GM12874 (cell line): ENCODE data around the gene COL13A1.

Source experiments
- CTCF ChIP-seq: IDR thresholded peaks from 2 replicates; pipeline ENCODE4 v1.5.1; 2011; ENCODE audit warnings: low read depth, mild to moderate bottlenecking, control low read depth, low read length, moderate library complexity; ENCODE audit not compliant: insufficient read depth

COL13A1 gene

GRCh38 chr10:69839696-69840345 is 38.1 kb downstream of the COL13A1 start:
- TF ChIP-seq CTCF, result no peak

DNA sequence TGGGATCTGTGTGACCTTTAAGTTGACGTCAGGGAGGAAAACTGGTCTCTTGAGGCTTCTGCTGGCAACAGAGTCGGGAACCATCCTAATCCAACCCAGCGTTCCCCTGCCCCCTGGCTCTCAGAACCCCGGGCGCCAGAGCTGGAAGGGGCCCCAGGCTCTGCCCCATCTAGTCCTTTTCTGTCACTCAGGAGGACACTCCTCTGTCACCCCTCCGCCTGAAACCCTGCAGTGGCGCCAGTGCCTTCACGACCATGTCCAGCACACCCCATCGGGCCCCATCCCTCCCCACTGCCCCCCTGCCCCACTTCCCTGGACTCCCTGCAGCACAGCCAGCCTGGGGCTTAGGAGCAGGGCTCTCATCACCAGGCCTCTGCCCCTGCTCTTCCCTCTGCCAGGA is 39.1 kb downstream of the COL13A1 start:
- TF ChIP-seq CTCF, result no peak

GRCh38 chr10:69842020-69842419 is 40.3 kb downstream of the COL13A1 start:
- TF ChIP-seq CTCF, result no peak

DNA sequence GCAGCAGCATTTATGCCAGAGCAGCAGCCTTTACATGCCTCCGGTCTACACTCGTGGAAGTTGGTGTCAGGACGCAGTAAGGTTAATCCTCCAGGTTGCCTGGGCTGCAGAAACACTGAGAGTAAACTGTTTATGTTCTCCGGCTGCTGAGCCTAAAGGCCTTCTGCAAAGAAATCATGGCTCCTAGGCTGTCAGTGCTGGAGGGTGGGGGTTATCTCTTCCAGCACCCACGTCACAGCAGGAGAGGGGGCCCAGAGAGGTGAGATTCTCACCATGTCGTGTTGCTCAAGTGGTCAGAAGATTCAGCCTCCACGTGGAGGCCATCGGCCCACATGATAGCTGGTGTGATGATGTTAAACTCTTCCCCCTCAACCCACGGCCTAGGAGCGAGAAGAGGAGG is 41.2 kb downstream of the COL13A1 start:
- TF ChIP-seq CTCF, result no peak

- no peak for TF ChIP-seq CTCF
Measured at GRCh38 chr10:69843923-69844322, 42.2 kb downstream of the COL13A1 start.

DNA sequence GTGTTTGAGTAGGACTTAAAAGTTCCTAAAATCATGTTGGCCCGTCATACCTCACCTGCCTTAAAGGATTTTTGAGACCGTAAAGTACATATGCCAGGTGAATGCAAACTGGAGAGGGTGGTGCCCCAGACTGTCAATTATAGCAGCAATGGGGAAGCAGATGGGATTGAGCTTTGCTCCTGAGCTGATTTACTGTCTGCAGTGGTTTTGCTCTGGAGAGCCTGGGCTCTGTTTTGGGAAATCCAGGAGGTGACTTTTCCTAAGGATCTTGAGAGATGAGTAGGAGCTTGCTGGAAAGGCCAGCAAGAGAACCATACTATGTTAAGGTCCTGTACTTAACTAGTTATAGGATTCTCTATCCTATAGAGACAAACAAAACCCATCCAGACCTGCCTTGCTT is 43.0 kb downstream of the COL13A1 start:
- no peak for TF ChIP-seq CTCF

DNA sequence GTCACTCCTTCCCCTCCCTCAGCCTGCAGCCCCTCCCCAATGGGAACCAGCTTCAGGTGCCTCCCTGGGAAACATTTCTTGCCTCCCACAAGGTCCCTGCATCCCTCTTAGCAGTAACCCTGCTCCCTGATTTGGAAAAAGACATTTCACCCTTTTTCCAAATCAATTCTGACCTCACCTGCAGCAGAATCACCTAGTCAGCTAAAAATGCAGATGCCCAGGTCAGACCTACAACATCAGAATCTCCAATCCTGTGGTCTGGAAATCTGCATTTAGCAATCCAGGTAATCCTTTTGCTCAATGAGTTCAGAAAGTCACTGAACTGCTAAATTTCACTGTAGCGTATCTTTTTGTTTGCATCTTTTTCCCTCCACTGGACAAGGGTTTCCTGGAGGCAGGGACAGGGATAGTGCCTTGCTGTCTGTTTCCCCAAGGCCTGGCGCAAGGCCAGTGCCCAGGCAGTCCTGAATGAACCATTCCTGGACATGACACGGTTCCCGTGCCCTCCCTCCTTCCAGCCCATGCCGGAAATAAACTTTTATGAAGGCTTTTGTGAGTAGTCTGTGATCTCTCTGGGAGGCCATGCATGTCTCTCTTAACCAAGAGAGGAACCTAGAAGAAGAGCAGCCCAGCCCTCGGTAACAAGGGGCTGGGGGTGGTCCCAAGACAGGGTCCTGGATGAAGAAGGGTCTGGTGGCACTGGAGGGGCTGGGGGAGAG is 44.0 kb downstream of the COL13A1 start:
- TF ChIP-seq CTCF, result no peak
